Renal pelvis (tissue), 4 donors: ENCODE data around the gene TMEM127. TPM values are rescaled to one million over a fixed set of nuclear protein-coding genes. Genes with fewer than 3 reads are reported as not detected.
A peak's percentile ranks its signal among the peaks of the same experiment; 100 is the strongest.
"Not testable (repeated sequence)": the region's sequence is repeated elsewhere in the genome, so short reads cannot be mapped to it uniquely, and the experiment has no call there.

ENCODE experiments used
- DNase-seq: peaks from one replicate; pipeline ENCODE4 v3.0.0-alpha.2; 2013
- polyA plus RNA-seq, 3 donors: library from polyadenylated mRNA; unstranded; fragments of 120-200 nt; gene quantifications; one replicate each; pipeline ENCODE4 v1.2.1, GENCODE V29; 2013; ENCODE audit not compliant: insufficient read length in 3 of 3

TMEM127 gene
- polyA plus RNA-seq, 3 donors: 44.8 to 48.3 (median 45.2) TPM

DNA sequence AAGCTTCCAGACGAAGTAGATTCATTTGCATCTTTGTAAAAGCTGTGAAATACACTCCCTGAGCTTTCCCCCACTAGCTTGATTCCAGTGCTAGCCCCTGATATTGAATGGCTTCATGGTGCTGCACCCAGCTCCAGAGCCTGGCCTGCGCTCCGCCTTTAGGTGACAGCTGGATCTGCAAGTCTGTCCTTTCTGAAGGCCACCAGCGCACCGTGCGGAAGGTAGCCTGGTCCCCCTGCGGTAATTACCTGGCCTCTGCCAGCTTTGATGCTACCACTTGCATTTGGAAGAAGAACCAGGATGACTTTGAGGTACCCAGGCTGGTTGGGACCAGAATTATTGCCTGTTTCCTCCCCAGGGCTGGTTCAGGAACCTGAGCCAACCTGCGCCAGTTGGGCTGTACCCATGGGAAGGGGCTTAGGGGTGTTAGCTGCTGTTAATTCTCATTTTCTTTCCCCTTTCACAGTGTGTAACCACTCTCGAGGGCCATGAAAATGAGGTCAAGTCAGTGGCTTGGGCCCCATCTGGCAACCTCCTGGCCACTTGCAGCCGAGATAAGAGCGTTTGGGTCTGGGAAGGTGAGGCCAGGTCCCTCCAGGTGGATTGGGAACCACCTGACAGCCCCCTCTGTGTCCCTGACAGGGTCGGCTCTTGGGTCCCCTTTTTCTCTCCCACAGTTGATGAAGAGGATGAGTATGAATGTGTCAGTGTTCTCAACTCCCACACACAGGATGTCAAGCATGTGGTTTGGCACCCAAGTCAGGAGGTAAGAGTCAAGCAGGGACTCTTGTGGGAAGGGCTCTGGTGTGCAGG lies 1.6 kb upstream of the TMEM127 start:
- DNase-seq: no peak

DNA sequence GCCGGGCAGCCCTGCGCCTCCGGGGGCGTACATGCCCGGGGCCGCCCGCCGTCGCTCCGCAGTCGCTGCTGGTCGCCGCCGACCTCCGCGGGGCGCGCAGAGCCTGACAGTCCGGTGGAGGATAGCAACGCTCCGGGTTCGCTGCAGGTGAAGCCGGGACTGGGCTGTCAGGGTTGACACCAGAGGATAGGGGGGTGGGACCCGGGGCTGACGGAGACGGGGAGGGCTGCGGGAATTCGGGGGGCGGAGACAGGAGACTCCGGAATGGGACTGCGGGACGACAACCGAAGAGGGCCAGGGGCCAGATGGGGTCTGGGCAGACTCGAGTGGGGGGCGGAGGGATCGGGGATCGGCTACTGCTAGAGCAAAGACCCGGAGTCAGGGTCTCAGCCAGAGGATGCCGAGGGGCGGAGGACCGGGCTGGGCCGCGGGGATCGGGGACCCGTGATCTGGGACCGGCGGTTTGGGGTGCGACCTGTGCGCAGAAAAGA lies 403 bp downstream of the TMEM127 start:
- peak; percentile 33 for DNase-seq

DNA sequence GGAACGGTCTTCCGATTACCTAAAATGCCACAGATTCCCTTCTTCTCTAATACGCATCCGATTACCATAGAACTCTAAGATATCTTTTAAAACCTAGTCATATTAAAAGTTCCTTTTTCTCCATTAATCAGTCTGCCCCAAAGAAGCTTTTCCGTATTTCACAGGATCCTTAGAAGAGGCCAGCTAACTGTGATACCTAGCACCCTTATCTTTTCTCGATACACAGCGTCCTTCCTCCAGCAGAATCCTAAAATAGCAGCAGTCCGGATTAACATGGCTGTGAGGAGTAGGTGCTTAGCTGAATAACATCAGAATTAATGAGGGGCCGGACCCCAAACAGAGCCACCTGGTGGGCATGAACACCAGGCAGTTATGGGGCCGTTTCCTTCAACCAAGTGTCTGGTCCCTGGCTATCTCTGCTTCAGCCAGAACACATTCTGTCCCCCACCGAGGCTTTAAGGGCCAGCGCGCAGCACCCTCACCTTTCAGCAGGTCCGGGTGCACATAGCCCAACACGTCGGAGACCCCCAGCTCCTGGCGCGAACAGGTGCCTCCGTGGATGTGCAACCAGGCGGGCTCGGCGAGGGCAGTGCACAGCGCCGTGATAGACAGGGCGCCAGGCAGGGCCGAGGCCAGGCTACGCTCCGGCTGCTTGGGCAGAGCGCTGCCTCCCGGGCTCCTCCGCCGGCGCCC lies 995 bp downstream of the TMEM127 start:
- peak; percentile 56 for DNase-seq

DNA sequence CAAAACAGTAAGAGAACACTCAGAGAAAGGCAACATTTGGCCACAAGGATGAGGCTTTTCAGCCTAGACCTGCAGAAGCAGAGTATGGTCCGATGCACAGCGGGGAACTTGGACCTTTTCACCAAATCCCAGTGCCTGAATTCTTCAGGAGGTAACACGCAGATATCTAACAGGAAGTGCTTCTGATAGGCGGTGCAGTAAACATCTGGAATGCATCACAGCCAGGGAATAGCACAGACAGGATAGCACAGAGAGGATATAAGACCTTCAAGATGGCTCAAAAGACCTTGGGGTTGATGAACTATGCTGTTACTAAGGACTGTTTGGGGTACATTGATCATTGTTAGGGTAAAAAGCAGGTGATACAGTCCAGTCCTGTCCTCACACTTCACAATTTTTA lies 1.7 kb downstream of the TMEM127 start:
- DNase-seq: no peak

DNA sequence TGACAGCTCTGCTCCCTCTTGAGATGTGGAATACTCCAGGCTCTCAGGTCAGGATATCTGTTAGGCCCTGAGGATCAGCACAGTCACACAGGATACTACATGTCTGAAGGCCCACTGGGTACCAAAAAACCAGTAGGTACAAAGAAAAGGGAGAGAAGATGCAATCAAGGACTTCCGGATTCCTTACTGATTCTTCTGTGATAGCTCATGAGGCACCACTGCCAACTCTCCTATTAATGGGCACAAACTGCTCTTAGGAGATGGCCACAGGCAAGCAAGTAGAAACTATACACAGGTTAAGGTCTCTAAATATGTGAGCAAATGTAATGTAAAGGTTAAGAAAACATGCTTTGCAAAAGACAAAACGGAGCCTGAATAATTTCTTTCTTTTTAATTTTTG lies 3.5 kb downstream of the TMEM127 start:
- no peak for DNase-seq

DNA sequence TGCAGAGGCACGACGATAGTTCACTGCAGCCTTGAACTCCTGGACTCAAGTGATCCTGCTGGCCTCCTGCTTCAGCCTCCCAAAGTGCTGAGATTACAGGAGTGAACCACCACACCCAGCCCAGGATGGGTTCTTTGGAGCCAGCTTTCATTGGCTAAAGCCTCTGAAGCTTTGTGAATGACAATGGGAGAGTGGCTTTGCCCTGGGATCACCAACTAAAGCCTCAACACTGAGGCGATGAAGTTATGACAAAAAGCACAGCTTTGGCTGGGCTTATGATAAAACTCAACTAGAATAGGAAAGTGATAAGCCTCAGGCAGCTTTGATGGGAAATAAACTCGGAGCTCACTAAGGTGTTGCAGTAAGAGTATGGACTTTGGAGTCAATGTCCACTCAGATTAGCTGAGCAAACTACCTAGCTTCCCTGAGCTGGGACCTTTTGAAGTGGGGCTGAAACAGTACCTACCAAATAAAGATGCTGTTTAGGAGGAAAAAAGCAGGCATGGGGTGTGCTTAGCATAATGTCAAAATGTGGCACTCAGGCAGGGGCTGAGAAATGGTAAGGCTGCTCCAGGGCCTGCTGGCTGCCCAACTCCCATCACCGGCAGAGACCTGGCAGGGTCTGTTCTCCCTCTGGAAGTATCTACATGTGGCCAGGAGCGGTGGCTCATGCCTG lies 4.3 kb downstream of the TMEM127 start:
- DNase-seq: no peak

DNA sequence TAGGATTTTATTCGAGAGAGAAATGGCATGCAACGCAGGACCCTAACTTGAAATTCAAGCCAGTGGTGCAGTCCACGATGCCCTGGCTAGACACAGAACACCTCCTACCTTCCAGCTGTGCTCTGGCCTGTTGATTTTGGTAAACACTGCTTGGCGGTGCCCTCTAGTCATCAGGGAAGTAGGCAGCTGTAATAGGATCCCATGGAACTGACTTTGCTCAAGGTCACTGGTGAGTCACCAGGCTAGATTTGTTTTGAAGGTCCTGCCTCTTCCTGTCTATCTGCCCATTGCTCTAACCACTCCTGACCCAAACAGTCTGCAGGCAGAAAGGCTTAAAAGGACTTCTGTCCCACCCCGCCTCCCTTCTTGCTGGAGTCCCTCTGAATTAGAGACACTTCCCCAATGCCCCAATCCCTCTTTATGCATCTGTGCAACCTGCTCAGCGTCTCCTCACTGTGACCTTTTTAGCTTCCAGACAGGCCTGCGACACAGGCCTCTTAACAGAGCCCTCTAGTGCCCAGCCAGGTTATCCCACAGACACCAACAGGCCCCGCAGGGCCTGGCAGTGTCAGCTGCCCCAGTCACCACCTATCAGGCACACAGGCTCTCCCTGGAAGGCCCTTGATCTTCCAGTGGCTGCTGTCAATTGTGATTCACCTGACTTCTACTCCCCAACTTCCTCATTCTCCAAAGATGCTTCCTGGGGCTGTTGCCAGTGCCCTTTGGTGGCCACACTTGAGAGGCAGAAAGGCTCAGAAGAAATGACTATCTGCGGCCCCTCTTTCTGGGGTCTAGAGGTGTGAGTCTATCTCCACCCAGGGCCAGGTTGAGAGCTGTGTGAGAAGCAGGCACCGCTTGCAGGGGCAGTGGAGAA lies 5.2 kb downstream of the TMEM127 start:
- peak; percentile 72 for DNase-seq

DNA sequence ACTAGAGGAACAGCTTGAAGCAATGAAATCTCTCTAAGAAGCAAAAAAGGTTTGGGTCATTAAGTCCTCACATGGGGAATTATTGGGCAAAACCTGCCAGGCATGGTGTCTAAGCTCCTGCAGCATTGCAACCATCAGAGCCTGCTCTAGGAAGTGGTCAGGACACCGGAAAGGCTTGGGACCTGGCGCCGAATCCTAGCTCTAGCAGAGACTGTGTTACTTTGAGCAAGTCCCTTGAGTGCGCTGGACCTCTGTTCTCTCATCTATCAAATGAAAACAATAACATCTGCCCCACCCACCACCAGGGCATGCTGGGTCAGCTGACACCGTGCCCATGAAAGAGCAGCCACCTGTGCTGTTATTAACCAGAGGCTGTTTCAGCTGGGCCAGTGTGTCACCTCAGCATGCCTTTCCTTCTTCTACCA lies 6.3 kb downstream of the TMEM127 start:
- no peak for DNase-seq

DNA sequence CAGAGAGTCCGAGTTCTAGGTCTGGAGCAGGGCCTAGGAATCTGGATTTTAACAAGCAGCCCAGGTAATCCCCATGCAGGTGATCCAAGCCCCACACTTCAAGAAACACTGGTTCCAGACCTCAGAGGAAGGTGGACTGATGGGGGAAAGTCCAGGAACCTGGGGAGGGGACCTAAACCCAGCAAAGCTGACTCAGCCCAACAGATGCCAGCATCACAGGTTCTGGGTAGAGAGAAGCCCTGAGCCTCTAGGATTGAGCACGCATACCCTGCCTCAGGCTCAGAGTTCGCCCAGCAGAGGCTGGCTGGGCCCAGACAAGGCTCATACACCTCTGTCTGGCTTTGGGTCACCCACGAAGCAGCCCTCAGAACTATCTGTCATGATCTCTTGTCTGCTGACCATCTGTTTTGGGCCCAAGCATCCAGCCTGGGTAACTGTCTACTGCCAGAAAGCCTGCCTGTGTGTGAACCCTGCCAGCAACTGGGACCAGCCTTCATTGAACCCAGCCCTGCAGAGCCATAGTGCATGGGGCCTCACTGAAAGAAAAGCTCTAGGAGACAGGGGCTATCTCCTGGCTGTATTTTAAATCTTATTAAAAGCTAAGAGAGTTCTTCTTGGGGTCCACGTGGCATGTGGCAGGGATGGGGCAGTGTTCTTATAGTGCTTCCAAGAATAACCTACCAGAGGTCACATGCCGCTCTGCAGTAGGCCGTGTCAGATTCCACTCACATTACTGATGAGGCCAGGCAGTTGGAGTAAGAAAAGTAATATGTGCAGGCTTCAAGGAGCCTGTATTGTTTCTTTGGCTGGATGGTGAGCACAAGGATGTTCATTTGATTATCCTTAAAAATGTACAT lies 7.4 kb downstream of the TMEM127 start:
- DNase-seq: no peak

DNA sequence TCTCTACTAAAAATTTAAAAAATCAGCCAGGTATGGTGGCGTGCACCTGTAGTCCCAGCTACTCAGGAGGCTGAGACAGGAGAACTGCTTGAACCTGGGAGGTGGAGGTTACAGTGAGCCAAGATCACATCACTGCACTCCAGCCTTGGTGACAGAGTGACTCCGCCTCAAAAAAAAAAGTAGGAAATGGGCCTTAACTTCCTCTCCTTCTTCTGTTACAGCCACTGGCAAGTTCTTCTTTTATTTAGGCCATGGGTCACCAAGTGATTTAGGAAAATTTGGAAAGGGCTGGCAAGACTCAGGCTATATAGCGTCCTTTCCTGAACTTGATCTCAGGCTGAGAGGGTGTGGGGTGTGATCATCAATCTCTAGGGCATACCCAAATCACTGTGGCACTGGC lies 8.1 kb downstream of the TMEM127 start:
- DNase-seq: not testable (repeated sequence)

DNA sequence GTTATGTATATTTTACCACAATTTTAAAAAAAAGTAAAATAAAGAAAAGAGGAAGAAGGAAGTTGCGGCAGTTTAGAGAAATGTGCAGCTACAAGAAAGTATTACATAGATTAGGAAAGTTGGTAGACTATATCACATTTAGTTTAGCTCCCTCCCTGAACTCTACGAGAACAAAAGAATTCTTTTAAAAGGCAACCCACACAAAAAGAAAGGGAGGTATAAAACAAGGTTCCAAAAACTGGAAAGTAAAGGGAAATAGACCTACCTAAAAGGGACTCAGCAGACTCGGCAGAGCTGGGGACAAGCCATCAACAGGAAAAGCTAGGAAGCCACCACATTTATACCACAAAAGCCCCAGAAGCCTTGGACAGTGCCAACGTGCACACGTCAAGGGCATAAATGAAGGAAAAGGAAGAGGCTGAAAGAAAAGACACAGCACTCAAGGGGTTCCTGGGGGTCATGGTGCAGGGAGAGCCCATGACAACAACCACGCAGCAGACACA lies 9.1 kb downstream of the TMEM127 start:
- DNase-seq: no peak

DNA sequence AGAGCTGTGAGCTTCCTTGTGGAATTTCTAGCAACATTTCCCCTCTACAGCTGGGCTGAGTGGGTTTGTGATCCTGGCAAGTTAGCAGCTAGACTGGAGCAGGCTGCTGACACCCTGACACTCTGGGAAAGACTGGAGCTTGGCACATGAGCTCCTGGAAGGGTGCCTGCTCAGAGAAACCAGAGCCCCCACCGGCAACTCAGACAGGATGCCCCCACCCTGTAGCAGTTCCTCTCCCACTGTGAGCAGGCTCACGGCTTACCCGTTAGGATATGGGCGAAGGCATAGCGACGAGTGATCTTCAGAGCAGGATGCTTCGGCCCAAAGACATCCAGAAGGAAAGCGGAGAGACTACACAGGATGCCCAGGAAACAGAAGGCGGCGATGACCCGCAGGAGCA lies 11.2 kb downstream of the TMEM127 start:
- DNase-seq: no peak

DNA sequence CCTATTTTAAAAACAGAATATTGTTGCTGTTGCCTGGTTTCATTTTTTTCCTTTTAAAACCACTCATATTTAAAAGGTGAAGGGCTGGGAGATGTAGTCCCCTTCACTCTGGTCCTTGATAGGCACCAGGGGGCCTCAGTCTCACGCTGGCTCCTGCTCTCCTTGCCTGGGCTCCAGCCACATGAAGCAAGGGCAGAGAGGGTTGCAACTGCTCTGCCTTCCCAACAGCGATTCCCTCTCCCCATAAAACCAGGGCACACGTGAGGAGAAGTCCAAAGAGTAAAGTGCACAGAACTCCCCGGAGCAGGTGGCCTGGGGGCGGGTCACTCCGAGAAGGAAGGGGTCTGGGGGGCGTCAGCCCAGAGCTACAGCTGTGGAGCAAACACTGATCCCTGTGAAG lies 12.8 kb downstream of the TMEM127 start:
- no peak for DNase-seq

DNA sequence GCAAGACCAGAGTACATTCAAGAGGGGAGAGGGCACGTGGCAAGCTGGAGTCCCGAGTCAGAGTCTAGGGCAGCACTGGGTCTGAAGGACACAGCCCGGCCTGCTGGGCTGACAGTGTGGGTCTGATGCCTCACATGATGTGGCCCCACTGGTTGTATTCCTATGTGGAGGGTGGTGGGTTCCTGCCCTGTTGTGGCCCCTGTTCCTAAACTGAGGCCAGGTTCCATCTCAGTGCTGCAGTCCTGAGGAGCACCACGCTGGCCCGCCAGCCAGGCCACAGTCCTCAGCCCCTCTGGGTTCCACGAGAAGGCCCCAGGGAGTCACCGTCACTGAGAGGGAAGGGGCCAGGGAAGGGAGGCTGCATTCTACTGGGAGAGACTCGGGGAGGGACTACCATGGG lies 13.3 kb downstream of the TMEM127 start:
- no peak for DNase-seq

DNA sequence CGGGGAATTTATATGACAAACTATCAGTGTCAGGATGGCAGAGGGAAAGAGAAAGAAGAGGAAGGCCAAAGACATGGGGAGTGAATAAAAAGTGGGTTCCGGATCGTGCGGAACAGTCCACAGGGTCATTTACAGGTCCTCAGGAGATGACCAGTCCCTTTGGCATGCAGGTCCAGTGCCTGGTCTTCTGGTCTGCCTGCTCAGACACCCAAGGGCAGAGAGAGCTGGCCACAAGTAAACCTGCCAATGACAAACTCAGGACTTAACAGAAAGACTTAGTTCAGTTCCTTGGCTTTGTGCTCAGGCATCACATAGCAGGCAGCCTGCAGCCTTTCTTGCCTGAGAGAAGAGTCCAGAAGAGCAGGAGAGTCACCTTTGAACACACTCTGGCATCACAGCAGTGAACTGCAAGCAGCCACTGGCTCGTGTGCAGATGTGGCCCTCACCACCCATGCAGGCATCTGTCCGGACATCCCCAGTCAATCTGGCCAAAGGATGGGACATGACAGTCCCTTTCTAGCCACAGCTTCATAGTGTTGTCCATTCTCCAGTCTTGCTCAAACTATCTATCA lies 14.0 kb downstream of the TMEM127 start:
- DNase-seq: peak; percentile 79

DNA sequence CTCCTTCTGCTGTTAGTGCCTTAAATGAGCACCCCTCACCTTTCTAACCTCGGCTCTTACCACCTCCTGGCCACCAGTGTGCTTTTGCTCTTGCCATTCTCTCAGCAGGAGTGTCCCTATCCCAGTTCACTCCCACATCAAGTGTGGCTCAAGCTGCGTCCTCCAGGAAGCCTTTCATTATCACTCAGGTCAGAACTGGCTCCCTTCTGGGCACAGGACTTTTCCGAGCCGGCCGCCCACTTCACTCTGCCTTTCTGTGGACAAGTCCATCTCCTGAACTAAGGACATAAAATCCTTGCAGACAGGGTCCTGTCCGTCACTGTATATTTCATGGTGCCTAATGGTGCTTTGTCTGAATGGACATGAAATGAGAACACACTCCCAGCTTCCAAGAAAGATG lies 15.6 kb downstream of the TMEM127 start:
- DNase-seq: no peak

DNA sequence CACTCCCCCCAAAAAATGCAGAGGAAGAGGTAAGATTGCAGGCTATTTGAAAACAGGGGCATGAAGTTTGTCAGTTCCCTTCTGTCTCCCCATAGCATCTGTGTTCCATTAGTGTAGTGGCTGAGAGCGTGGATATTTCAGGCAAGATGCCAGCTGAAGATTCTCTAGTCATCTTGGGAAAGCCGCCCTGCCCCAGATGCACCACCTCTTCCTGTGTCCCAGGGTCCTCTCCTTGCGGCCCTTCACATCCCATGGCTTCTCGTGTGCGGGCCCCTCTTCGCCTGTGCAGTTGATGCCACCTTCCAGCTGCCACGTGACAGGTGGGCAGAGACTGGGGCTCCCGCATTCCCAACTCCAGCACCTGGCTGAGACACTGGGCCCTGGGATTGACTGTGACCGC lies 16.1 kb downstream of the TMEM127 start:
- no peak for DNase-seq

DNA sequence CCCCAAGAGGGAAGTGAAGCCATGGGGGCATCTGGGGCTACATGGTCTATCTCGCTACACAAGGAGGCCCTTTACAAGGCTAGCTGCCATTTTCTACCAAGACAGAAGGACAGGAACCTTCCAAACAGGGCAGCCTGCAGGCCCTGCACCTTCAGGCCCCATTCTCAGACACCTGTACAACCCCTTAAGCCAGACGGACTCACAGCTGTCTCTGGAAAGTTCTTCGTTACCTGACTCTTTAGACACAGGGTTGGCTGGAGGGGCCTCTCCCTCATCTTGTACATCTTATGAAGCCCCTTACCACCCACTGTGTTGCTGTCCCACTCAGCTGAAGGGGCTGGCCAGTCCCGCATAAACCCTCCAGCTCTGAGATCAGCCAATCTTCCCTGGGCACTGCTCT lies 17.2 kb downstream of the TMEM127 start:
- DNase-seq: no peak

DNA sequence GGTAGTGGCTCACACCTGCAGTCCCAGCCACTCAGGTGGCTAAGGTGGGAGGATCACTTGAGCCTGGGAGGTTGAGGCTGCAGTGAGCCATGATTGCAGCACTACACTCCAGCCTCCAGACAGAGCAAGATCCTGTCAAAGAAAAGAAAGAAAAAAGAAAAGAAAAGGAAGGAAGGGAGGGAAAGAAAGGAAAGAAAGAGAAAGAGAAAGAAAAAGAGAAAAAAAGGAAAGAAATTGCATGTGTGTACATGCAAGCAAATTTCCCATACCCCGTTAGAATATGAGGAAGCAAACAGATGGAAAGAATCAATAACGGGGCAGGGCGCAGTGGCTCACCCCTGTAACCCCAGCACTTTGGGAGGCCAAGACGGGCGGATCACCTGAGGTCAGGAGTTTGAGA lies 17.9 kb downstream of the TMEM127 start:
- no peak for DNase-seq

DNA sequence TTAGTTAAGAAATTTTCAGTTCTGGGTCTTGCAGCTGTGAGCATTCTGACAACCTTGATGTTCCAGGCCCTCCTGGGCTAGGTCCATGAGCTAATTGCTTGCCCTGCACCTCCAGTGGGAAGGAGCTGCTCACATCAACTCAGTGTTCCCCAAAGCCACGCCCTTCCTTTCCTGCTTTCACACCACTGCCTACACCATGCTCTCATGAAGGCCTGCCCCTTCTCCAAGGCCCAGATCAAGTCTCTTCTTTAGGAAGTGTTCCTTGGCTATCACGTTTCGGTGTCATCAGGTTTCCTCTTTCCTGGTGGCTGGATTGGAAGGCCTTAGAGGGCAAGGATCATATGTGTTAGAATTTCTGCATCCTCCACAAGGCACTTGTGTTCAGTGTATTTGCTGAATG lies 18.8 kb downstream of the TMEM127 start:
- DNase-seq: no peak
